HG03066 (cell line): ENCODE results near the gene CRYBB1.

Source experiments
- ATAC-seq: cut with Tn5 transposase; IDR thresholded peaks from one replicate; pipeline ENCODE4 v1.9.1; 2021; ENCODE audit warnings: low read depth; ENCODE audit not compliant: unreplicated experiment

The CRYBB1 gene

DNA sequence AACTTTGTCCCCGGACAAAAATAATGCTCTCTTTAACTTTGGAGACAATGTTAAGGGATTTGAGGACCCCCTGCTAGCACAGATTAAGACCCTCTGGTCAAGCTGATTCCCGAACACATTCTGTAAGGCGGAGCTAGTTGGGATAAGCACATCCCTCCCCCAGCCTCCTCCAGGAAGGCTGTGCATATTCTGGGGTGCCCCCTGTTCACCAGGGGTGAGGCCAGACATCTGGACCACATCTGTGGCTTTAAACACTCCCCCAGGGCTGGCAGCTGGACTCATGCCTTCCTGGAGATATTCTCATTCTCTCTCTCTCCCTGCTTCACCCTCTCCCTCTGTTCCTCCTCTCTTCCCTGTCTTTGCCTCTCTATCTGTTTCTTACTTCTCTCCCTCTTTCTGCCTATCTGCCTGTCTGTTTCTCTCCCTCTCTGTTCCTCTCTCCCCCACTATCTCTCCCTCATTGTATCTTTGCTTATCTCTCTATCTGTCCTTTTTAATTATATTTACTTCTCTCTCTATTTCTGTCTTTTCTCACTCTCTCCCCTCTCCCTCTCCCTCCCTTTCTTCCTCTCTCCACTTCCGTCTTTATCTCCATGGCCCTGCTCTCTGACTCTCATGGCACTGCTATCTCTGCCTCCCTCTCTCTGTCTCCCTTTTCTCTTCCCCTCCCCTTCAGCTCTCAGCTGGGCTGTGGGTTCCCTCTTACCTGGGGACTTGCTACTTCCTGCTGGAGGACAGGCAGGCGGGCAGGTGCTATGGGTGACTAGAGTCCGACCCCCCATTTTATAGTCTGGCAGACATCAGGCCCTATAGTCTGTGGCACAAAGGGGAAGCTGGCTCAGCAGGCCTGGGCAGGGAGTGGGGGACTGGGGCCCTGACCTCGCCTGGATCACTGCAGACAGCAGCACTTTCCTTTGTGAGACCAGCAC, at the start of gene CRYBB1:
TSS of gene CRYBB1 (minus strand) at position 757 of the 929 bp plus-strand sequence. CDS start 1,708 bp downstream, outside the sequence.
- no peak for ATAC-seq

DNA sequence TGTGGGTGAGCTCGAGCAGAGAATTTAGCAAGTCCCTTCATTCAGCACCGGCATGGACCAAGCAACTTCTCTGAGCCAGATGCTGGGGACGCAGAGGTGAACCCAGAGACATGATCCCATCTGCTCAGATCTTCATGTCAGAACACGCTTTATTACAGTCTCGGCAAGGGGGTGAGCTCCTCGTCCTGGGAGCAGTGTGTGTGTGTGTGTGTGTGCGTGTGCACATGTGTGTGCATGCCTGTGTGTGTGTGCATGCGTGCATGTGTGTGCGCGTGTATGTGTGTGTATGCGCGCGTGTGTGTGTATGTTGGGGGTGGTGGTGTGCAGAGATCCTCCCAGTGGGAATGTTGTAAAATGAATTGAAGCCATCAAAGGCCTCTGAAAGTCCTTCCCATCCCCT, 49.3 kb upstream of the CRYBB1 start:
- ATAC-seq = no peak

DNA sequence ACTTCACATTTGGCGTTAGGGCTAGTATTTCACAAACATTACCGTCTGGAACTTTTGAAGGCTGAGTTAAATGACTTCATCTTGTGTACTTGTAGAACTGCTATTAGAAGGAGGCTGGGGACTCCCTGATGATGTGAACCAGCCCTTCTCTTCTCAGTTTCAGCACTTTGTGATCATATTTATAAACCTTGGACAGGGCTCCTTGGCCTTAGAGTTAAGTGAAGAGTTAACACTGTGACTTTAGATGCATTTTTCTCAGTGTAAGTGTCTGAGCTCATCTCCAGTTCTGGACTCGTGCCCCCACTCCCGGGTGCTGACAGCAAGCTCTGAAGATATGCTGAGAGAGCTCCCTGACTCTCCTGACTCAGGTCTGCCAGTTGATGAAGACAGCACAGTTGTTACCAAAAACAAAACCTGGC, 48.0 kb upstream of the CRYBB1 start:
- ATAC-seq = no peak

DNA sequence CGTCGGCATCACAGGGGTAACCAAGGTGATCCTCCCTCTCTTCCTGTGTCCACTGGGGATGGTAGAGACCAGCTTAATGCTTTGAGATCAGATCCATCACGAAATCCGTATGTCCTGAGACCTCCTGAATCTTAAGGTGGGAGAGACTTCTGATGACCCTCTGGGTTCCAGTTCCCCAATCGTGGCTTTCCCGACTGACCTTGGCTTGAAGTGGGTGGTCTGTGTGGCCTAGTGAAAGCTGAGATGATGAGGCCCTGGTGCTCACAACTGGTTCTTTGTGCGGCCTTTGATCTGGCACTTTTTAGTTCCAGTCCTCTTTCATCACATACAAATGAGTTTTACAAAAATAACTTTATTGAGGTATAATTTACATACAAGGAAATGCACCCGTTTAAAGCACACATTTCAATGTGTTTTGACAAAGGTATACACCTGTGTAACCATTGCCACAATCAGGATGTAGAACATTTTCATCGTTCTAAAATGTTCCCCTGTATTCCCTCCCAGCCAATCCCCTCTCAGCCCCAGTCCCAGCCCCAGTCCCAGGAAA, 45.6 kb upstream of the CRYBB1 start:
- ATAC-seq = no peak

DNA sequence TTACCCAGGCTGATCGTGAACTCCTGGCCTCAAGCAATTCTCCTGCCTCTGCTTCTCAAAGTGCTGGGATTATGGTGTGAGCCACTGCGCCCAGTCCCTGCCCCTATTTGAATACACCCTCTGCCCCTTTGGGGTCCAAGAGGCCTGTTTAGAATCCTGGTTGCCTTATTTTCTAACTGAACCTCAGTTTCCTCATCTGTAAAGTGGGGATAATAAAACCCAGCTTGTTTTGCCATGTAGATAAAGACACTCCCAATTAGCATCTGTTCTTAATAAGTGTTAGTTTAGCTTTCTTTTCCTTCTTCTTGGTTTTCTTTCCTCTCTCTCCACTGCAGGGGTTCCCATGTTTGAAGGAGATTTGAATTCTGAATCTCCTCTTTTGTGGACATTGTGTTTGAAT, 44.3 kb upstream of the CRYBB1 start:
- no peak for ATAC-seq

DNA sequence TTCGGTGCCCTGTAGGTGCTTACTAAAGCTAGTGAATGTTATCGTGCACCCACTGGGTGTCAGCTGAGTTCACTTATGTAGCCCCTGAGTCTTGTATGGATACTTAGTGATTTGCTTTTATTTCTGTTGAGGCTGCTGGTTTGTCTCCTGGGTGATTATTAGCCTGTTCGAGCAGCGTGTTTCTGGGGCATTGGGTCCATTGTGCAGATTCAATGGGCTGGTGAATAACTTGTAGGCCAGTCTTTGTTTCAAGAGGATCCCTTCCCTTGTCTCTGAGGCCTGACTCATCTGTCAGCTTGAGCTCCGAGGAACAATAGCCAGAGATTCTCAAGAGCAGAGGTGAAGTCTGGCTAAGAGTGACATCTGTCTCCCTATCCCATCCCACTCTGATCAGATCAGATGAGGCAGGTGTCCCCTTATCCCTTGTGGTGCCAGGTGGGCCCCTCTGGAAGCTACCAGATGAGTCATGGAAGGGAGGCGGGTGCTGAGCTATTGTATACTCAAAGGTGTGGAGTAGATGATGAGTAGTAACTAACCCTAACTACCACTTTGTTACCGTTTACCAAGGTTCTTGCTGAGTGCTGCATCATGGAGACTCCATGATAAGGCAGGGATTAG, 43.2 kb upstream of the CRYBB1 start:
- no peak for ATAC-seq

DNA sequence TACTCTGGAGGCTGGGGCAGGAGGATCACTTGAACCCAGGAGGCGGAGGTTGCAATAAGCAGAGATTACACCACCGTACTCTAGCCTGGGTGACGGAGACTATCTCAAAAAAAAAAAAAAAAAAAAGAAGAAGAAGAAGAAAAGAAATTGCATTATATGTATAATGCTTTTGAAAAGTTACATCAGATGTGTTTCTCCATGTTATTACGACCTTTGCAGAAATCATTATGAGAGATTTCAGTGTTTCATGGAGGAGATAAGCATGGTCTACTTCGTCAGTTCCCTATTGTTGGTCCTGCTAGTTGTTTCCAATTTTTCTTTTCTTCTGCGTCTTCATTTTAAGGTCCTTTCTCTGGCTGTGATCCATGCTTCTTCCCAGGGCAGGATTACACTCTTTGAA, 42.5 kb upstream of the CRYBB1 start:
- ATAC-seq = no peak

DNA sequence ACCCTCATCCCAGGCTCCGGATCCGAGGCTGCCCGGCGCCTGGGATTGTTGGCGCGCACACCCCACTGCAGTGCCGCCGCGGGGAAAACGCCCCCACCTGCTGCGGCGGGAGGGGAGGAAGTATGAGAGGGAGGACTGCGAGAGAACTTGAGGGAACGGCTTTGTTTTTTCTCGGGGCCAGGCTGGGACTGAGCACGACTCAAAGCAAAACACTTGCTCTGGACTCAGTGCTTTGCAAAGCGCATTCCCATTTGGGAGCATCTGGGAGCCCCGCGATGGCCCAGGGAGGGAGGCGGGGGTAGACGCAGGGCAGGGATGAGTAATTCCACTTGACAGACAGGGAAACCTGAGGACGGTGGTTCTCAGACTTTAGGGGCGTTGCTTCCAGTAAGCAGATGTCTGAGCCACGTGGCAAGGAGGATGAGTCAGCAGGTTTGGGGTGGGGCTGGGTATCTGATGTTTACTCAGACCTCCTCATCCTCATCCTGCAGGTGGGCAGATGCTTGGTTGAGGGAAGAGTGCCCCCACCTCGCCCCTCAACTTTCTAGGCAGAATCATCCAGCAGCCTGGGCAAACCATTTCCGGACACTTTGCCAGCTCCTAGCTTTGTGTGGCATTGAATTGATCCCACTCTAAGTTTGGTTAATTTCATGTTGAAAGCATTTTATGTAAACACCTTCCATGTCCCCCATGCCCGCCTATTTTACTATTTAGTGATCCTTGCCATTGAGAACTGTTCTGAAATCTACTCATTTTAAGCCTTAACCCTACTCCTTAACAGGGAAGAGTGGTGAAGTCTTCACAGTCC, 41.0 kb upstream of the CRYBB1 start:
- ATAC-seq = peak; percentile 64

DNA sequence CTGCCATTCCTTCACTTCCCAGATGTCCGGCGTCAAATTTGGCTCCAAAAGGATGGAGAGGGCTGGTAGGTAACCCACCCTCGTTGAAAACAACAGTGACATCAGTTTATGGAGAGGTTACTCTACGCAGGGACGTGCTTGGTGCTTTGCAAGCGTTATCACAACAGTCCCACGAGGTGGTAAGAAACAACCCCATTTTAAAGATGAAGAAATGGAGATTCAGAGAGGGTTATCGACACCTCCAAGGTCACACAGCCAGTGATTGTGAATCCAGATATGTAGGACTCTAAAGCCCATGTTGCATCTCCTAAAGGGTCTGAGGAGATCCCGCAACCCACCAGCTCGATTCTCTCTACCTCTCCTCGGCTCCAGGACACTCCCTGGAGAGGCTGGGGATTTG, 40.3 kb upstream of the CRYBB1 start:
- no peak for ATAC-seq

DNA sequence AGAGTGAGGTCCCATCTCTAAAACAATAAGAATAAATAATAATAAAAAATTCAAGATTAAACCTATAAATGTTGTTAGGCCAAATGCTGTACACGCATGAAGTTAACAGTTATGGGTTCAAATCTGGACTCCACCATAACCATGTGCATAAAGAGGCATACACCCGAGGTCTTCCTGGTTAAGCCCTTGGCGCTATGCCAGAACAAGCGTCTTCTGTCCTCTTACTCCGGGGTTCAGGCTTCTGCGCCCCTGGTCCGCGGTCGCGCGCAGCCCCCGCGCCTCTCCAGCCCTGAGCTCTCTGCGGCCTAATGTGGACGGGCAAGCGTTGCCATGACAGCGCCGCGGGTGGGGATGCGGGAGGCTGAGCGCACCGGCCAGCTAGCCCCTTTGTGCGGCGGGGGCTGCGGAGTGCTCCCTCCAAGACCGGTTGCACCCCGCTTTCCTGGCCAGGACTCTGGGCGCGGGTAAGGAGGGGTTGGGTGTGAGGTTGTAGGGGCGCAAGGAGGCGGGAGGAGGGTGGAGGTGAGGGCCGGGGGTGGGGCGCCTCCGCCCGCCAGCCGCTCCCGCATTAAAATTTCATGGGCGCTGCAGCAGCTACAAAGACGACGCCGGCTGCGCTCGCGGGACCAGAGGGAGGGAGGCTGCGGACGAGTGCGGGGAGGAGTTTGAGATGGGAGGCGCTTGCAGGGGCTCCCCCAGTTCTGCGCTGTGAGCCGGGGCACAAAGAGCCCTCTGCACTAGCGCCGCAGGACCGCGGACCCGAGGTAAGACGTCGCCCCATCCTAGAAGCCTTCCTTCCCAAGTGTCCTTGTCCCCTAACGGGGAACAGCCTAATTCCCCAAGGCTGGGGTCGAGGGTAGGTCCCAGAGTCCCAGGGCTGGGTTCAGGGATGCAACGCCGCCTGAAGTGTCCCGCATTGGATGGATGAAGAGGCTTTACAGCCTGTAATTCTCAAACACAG, 39.3 kb upstream of the CRYBB1 start, which contains the start of gene MIAT:
TSS of gene MIAT (plus strand) at position 698 of the 961 bp plus-strand sequence.
- peak; percentile 63 for ATAC-seq

DNA sequence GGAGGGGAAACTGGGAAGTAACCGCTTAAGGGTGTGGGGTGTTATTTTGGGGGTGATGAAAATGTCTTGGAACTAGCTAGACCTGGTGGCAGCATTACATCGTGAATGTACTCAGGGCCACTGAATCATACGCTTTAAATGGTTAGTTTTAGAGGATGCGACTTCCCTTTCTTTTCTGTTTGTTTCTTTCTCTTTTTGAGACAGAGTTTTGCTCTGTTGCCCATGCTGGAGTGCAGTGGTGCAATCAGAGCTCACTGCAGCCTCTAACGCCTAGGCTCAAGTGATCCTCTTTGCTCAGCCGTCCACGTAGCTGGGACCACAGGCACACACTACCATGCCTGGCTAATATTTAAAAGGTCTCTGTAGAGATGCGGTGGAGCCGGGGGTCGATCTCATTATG, 34.0 kb upstream of the CRYBB1 start:
- ATAC-seq = no peak

- no peak for ATAC-seq
These were observed 33.0 kb upstream of the CRYBB1 start for GRCh38 chr22:26650722-26651421.

GRCh38 chr22:26648528-26649388, 30.9 kb upstream of the CRYBB1 start:
- ATAC-seq = no peak

- no peak for ATAC-seq
These were observed 30.2 kb upstream of the CRYBB1 start for GRCh38 chr22:26648011-26648497.

DNA sequence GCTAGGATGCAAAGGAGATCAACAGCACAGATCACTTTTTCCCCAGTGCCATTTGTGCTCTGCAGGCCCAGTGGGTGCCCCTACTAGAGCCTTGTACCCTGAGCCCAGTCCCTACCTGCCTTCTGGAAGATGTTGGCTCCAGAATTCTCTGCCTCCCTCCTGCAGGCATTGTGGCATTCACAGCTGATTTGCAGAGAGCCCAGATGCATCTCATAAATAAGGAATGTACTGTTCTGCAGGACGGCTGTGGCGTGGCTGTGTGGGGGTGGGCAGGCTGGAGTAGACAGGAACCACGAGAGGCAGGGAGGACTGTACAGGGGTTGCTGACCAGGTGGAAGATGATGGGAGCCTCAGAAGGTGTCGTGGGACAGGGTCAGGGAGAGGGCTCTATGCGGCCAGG, 28.3 kb upstream of the CRYBB1 start:
- no peak for ATAC-seq

DNA sequence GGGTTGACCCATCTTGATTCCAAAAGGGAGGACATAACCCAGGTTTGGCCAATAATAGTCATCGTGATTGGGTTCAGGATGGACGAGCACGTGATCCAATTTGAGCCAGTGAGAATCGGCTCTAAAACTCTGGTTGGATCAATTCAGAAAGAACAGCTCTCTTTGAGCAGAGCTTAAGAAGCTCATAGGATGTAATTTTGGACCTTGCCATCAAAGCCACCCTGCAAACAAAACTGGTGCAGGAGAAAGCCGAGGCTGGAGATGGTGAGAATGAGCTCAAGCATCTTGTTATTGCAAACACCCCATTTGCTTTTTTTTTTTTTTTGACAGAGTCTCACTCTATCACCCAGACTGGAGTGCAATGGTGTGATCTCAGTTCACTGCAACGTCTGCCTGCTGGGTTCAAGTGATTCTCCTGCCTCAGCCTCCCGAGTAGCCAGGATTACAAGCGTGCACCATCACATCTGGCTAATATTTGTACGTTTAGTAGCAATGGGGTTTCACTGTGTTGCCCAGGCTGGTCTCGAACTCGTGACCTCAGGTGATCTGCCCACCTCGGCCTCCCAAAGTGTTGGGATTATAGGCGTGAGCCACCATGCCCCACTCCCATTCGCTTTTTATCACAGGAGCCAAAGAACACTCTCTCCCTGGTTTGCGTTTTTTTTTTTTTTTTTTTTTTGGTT, 25.7 kb upstream of the CRYBB1 start:
- no peak for ATAC-seq
